ENCODE results near the gene ITGAX. TPM values are rescaled to one million over a fixed set of nuclear protein-coding genes. Genes with fewer than 3 reads are reported as not detected.
"Not testable (repeated sequence)": the region's sequence is repeated elsewhere in the genome, so short reads cannot be mapped to it uniquely, and the experiment has no call there.

Gene ITGAX
- total RNA-seq, 1 donor from 2014 or later: 36.4 TPM

DNA sequence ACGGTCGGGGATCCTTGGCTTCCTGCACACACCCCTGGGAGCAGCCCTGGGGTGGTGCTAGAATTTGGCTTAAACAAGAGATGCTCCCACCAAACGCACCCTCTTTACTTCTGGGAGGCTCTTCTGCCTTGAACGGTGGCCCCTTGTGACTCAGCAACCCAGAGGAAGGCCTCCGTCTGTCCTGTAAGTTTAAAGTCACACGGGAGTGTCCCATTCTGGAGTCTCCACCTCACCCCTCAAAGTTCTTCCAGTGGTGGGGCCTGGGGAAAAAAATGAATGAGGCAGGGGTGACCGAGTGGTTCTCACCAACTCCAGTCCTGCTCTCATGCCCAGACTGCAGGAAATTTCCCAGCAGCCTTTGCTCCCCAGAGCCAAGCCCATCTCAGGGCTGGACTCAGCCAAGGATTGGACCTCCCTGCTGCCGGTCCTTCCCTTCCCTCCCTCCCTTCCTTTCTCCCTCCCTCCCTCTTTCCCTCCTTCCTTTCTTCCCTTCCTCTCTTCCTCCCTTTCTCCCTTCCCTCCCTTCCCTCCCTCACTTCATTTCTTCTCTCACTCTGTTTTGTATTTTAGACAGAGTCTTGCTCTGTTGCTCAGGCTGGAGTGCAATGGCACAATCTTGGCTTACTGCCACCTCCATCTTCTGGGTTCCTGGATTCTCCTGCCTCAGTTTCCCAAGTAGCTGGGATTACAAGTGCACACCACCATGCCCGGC lies 49.5 kb downstream of the ITGAX start:
- no peak for DNase-seq (ENCODE audit: low spot score)

DNA sequence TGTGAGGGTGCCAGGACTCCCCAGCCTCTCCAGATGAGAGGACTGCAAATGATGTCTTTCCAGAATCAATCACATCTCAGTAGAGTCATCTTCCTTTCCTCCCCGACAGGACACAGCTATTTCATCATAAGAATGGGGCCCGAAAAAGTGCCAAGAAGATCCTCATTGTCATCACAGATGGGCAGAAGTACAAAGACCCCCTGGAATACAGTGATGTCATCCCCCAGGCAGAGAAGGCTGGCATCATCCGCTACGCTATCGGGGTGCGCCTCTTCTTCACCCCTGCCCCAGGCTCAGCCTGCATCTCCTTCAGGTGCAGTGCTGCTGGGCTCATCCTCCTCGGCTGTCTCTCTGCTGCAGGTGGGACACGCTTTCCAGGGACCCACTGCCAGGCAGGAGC lies 52.4 kb downstream of the ITGAX start:
- DNase-seq (ENCODE audit: low spot score): no peak

DNA sequence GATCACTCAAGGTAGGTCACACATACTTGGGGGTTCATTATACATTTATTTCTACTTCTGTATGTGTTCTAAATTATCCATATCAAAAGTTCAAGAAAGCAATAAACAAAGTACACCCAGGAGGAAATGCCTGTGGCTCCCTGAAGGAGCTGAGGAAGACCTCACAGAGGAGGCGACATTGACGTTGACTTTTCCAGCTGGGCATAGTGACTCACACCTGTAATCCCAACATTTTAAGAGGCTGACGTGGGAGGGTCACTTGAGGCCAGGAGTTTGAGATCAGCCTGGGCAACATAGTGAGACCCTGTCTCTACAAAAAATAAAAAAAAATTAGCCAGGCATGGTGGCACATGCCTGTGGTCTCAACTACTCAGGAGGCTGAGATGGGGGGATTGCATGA lies 54.5 kb downstream of the ITGAX start:
- no peak for DNase-seq (ENCODE audit: low spot score)

DNA sequence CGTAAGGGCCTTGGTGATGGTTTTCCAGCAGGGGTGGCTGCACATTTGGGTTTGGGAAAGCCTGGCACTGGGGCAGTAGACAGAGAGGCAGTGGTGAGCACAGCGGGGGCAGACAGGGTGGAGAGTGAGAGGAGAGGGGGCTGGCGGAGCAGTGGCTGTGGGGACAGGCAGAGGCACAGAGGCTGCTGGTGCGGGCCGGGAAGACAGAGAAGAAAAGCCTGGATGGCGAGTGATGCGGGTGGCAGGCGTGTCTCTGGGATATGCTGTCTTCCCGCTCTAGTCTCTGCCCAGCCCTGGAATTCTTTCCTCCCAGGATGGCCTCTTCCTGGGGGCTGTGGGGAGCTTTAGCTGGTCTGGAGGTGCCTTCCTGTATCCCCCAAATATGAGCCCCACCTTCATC lies 55.1 kb downstream of the ITGAX start:
- DNase-seq (ENCODE audit: low spot score): no peak

DNA sequence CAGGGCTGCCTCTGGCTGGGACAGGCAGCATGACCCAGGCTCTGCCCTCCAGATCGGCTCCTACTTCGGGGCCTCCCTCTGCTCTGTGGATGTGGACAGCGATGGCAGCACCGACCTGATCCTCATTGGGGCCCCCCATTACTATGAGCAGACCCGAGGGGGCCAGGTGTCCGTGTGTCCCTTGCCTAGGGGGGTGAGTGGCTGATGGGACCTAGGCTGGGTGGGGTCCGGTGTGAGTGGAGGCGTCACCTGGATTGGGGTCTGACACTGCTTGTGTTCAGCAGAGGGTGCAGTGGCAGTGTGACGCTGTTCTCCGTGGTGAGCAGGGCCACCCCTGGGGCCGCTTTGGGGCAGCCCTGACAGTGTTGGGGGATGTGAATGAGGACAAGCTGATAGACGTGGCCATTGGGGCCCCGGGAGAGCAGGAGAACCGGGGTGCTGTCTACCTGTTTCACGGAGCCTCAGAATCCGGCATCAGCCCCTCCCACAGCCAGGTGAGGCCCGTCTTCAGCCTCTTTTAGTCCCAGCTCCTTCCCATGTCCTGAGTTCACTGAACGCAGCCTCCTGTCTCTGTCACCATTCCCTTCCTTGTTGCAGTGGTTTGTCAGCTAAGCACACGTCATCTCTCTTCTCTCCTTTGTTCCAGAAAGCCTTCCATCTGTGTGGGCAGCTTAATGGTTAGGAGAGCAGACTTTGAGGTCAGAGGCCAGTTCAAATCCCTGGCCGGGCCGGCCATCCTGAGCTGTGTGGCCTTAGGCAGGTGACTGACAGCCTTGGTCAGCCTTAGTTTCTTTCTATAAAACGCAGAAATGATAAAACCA lies 56.3 kb downstream of the ITGAX start:
- no peak for DNase-seq (ENCODE audit: low spot score)

DNA sequence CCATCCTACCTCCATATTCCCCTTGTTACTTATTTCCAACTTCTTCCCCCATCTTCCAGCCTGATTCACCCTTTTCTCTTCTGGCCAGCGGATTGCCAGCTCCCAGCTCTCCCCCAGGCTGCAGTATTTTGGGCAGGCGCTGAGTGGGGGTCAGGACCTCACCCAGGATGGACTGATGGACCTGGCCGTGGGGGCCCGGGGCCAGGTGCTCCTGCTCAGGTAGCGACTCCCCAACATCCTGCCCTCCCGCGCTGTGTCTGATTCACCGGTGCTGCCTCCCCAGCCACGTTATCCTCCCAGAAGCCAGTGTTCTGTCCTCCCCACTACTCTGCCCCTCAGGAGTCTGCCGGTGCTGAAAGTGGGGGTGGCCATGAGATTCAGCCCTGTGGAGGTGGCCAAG lies 57.8 kb downstream of the ITGAX start:
- DNase-seq (ENCODE audit: low spot score): no peak

DNA sequence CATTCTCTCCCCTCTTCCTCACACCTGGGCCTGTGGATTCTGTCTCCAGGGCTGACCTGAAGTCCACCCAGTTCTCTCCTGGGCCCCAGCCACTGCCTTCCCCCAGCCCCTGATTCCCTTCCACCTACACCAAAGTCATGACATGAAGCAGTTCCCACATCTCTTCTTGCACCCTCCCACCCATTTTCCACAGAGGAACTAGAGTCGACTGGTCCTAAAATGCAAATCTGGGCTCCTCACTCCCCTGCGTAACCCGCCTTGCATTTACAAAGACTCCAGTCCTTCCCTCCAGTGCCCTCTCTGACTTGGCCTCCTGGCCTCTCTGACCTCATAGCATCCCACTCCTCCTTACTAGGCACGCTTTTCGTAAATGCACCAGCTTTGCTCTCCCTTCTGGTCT lies 58.4 kb downstream of the ITGAX start:
- DNase-seq (ENCODE audit: low spot score): no peak

DNA sequence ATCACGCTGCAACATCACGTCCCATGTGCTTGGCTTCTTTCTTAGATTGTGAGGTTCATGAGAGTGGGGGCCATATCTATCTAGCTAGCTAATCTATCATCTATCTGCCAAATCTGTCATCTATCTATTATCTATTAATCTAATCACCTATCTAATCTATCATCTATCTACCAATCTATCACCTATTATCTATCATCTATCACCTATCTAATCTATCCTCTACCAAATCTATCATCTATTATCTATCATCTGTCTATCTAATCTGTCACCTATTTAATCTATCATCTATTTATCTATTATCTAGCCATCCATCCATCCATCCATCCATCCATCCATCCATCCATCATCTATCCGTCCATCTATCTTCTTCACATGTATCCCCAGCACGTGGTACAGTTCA lies 59.0 kb downstream of the ITGAX start:
- no peak for DNase-seq (ENCODE audit: low spot score)

DNA sequence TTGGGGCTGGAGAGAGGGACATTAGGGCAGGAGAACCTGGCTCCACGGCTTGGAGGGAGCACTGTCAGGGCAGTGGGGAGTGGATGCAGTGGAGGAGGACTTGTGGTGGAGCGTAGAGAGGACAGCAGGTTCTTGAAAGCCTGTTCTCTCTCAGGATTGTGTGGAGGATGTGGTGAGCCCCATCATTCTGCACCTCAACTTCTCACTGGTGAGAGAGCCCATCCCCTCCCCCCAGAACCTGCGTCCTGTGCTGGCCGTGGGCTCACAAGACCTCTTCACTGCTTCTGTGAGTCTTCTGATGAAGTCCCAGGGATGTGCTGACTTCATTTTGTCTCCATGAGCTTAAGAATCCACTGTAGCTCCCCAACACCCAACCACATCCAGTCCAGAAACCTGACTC lies 59.7 kb downstream of the ITGAX start:
- DNase-seq (ENCODE audit: low spot score): no peak

DNA sequence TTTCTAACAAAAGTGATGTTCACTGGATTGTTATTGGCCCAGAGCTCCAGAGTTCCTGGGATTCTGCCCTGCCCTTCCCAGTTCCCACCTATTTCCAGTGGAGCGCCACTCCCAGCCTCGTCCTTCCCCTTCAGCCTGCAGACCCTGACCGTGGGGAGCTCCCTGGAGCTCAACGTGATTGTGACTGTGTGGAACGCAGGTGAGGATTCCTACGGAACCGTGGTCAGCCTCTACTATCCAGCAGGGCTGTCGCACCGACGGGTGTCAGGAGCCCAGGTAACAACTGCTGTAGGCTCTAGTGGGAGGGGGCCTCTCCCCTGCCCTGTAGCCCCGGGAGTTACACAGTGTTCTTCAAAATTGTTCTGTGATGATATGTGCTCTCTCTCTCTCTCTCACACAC lies 61.4 kb downstream of the ITGAX start:
- DNase-seq (ENCODE audit: low spot score): no peak

DNA sequence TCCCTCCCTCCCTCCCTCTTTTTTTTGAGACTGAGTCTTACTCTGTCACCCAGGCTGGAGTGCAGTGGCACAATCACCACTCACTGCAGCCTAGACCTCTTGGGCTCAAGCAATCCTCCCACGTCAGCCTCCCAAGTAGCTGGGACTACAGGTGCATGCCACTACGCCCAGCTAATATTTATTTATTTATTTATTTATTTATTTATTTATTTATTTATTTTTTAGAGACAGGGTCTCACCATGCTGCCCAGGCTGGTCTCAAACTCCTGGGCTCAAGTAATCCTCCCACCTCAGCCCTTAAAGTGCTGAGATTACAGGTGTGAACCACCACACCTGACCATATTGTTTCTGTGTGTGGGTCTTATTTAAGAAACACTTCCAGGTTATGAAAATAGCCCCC lies 62.1 kb downstream of the ITGAX start:
- DNase-seq (ENCODE audit: low spot score): not testable (repeated sequence)

DNA sequence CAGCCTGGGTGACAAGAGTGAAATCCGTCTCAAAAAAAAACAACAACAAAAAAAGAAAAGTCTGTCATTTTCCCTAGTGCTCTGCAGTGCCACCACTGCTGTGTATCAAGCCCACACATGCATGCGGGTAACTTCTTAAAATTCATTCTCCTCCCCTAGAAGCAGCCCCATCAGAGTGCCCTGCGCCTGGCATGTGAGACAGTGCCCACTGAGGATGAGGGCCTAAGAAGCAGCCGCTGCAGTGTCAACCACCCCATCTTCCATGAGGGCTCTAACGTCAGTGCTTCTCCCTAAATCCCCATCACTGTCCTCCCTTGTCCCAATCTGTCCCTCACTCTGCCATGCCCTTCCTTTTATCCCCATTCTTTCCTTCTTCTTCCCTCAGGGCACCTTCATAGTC lies 62.9 kb downstream of the ITGAX start:
- DNase-seq (ENCODE audit: low spot score): no peak

DNA sequence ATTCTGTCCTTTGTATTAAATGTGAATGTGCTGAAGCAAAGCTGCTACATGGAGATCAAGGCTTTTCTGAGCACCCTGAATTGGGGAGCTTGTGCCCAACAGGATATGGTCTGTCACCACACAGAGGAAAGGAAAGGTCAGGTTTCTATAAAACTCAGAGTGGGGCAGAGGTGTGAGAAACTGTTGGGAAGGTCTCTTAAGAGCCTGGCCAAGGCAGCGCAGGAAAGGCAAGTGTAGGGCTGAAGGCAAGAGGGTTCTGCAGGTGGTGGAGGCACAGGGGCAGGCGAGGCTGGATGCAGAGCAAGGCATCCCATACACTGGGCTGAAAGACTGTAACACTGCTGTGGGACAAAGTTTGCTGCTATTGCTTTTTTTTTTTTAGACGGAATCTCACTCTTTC lies 65.1 kb downstream of the ITGAX start:
- DNase-seq (ENCODE audit: low spot score): no peak

DNA sequence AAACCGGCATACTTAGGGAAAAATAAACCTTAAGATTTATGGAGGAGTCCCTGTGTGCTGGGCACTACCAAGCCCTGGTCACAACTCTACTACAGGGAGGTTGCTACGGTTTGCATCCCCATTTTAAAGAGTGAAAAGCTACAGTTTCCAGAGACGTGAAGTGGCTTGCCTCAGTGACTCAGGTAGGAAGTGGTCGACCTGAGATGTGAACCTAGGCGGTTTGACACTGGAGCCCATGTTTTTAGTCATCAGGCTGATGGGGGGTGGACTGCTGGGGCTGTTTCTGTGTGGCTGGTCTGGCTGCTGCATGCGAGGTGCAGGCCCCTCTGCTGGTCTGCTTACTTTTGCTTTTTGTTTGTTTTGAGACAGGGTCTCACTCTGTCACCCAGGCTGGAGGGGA lies 66.6 kb downstream of the ITGAX start:
- no peak for DNase-seq (ENCODE audit: low spot score)

DNA sequence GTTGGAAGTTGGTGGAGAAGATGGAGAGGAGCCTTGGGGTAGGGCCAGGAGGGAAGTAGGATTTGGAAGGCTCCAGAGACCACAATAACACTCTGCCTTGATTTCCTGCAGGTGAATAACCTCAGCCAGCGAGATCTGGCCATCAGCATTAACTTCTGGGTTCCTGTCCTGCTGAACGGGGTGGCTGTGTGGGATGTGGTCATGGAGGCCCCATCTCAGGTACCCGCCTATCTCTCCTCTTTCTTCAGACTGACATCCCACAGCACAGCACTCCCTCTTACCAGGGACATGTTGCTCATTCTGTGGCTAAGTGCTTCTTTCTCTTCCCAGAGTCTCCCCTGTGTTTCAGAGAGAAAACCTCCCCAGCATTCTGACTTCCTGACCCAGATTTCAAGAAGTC lies 68.3 kb downstream of the ITGAX start:
- DNase-seq (ENCODE audit: low spot score): no peak

DNA sequence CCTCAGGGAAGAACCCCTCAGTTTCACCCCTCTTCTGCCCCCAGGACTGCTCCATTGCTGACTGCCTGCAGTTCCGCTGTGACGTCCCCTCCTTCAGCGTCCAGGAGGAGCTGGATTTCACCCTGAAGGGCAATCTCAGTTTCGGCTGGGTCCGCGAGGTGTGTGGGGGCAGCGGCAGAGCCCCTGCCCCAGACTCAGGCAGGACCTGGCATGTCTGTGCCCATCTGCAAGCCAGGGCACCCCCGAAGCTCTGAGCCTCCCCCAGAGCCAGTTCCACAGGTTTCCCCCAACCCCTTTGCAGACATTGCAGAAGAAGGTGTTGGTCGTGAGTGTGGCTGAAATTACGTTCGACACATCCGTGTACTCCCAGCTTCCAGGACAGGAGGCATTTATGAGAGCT lies 68.8 kb downstream of the ITGAX start:
- DNase-seq (ENCODE audit: low spot score): no peak

DNA sequence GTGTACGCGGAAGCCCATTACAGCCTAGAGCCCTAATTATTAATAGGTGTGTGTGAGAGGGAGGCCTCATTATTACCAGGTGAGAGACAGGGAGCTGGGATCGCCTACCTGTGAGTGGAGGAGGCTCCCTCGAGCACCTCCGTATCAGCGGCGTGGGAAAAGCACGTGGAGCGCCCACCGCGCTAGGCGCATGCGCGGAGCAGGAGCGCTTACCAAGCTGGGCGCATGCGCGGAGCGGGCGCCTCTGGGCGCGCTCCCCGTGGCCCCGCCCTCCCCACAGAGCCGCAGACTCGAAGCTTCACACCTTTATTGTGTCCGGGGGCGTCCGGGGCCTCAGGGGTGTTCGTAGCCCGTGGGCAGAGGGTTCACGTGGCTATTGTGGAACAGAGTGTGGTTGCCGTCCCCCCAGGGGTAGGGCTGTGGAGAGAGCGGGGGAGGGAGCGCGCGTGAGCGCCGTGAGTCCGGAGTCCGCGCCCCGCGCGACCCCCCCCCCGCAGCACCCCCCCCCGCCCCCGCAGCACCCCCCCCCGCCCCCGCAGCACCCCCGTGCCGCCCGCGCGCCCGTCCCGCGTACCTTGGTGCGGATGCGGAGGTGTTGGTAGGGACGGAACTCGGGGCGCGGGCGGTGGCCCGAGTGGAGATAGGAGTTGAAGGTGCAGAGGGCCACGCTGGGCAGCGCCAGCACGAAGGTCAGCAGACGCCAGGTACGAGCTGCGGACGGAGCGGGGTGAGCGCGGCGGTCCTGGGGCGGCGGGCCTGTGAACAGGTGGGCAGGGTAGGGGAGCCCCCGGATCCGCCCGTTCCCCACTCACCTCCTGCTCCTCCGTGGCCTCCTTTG lies 72.7 kb downstream of the ITGAX start:
- DNase-seq (ENCODE audit: low spot score): no peak

DNA sequence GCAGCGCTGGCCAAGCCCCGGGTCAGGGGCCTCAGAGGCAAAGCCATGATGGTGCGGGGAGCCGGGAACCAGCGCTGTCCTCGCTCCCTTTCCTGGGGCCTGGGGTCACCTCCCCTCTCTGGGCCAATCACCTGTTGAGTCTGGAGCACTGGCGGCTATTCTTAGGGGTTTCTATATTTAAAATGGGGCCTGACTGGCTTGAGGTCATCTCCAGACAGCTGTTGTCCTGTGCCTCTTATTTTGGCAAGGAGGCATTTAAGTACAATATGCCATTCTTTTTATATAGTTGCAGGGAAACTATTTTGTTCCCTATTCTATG lies 73.3 kb downstream of the ITGAX start, which contains the start of gene COX6A2:
Gene COX6A2, minus strand, starts transcription at position 82 of the 319 bp plus-strand sequence. Its CDS starts 35 bp downstream, at position 47.
- no peak for DNase-seq (ENCODE audit: low spot score)

DNA sequence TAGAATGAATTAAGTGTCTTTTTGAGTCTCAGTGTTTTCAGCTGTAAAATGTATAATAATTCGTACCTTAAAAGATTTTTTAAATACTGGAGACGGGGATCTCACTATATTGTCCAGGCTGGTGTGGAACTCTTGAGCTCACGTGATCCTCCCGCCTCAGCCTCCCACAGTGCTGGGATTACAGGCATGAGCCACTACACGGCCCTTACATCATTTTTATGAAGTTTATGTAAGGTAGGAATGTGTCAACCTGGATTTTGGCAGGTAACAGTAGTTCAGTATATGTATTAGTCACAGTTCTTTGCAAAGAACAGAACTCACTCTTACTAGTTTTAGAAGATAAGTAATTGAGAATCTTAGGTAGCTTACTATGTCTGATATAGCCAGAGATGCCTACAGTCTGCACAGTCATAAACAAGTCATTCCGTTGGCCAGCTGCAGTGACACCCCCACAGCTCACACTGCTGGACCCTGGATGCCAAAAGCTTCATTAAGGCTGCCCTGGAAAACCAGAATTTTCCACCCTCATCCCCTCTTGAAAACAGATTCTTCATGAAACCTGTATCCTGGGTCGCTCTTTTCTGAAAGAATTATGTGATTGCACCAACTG lies 73.8 kb downstream of the ITGAX start:
- no peak for DNase-seq (ENCODE audit: low spot score)

DNA sequence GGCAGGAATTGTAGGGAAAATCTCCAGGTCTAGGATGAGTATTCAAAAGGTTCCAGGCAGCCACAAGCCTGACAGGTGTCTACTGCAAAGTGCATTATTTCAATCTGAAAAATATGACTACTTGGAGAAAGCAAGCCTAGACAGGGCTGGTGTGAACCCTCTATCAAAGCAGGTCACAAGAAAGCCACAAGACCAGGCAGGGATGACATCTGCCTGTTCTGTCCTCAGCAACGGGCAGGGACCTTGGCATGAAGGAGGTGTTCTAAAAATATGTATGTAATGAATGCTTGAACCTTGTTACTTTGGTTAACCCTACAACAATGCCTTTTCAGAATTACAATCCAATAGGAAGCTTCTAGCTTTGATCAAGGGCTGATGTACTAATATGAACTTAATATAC lies 74.3 kb downstream of the ITGAX start:
- no peak for DNase-seq (ENCODE audit: low spot score)

DNA sequence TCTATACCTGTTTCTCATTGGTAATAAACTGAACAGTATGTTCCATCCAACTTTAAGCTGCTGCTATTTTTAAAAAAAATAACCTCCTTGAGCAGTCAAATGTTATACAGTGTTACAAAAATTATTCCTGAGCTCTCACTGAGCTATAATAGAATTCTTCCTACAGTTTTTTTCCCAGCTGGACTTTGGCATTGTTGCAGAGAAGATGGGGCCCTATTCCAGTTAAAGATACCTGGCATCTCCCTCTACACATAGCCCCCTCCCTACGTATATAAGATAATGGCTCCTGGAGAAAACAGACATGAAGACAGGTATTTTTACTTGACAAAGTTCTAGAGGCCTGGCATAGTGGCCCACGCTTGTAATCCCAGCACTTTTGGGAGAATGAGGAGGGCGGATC lies 74.8 kb downstream of the ITGAX start:
- no peak for DNase-seq (ENCODE audit: low spot score)

Measured in mesenteric fat pad (tissue), 1 donor.